Fibroblast of mammary gland (primary cell): Measurements from ENCODE around the gene DGKG.

Source experiments
- DNase-seq: peaks from one replicate; pipeline ENCODE4 v3.0.0-alpha.2; 2010; ENCODE audit warnings: low read depth
- H3K4me3 ChIP-seq: 2 replicates; pipeline ENCODE4 v1.5.1; 2011; ENCODE audit warnings: low read depth, mild to moderate bottlenecking, low read length, moderate library complexity; ENCODE audit not compliant: control insufficient read depth
- CTCF ChIP-seq: conservative IDR thresholded peaks from 2 replicates; pipeline ENCODE4 v1.5.1; 2011; ENCODE audit warnings: low read depth, low read length, inconsistent platforms; ENCODE audit not compliant: control insufficient read depth, insufficient read depth

The DGKG gene

GRCh38 chr3:186127463-186127862 is 234.6 kb downstream of the DGKG start:
- H3K4me3 ChIP-seq: no peak overlapping the region
- no peak for DNase-seq
- no peak for TF ChIP-seq CTCF

- no peak for TF ChIP-seq CTCF
- no peak overlapping the region for H3K4me3 ChIP-seq
- no peak for DNase-seq
Observed at GRCh38 chr3:186125118-186125517, 236.9 kb downstream of the DGKG start.

- TF ChIP-seq CTCF: no peak
- no peak for DNase-seq
- no peak overlapping the region for H3K4me3 ChIP-seq
Observed at GRCh38 chr3:186124592-186124991, 237.4 kb downstream of the DGKG start.

- TF ChIP-seq CTCF: no peak
- no peak overlapping the region for H3K4me3 ChIP-seq
- DNase-seq: no peak
Observed at GRCh38 chr3:186123012-186123411, 239.0 kb downstream of the DGKG start.

- no peak overlapping the region for H3K4me3 ChIP-seq
Observed at GRCh38 chr3:186121968-186122367, 240.1 kb downstream of the DGKG start.

GRCh38 chr3:186121278-186121677 is 240.8 kb downstream of the DGKG start:
- TF ChIP-seq CTCF: no peak
- DNase-seq: no peak
- no peak overlapping the region for H3K4me3 ChIP-seq

More at GRCh38 chr3:186121968-186122367, 240.1 kb downstream of the DGKG start:
- TF ChIP-seq CTCF: no peak
- no peak for DNase-seq

- H3K4me3 ChIP-seq: no peak overlapping the region
- no peak for TF ChIP-seq CTCF
- DNase-seq: no peak
Observed at GRCh38 chr3:186119499-186119898, 242.5 kb downstream of the DGKG start.
